Smooth muscle cell (in vitro differentiated cells): Measurements from ENCODE around the gene TOR1A. TPM values are rescaled to one million over a fixed set of nuclear protein-coding genes. Genes with fewer than 3 reads are reported as not detected.

ENCODE experiments used
- DNase-seq: peaks from one replicate; lab custom pipeline; 2025; ENCODE audit not compliant: unreplicated experiment; lab: John Stamatoyannopoulos, UW
- H2AFZ ChIP-seq: fragments of 200-600 bp; sonication (generic); 2 replicates; pipeline ENCODE4 v1.6.0; 2016; ENCODE audit warnings: antibody characterized with exemption, low read depth, mild to moderate bottlenecking
- H3F3A ChIP-seq: fragments of 200-600 bp; sonication (generic); 2 replicates; pipeline ENCODE4 v1.6.0; 2017; ENCODE audit warnings: antibody characterized with exemption, low read depth
- H3K27ac ChIP-seq: fragments of 200-600 bp; sonication (generic); 2 replicates; pipeline ENCODE4 v1.5.1; 2016; ENCODE audit warnings: low read depth, mild to moderate bottlenecking
- H3K27me3 ChIP-seq: fragments of 200-600 bp; sonication (generic); 2 replicates; pipeline ENCODE4 v1.6.1; 2016; ENCODE audit warnings: low read depth, mild to moderate bottlenecking
- H3K36me3 ChIP-seq: fragments of 200-600 bp; sonication (generic); 2 replicates; pipeline ENCODE4 v1.5.1; 2016; ENCODE audit warnings: low read depth
- H3K4me1 ChIP-seq: fragments of 200-600 bp; sonication (generic); 2 replicates; pipeline ENCODE4 v1.5.1; 2016; ENCODE audit warnings: low read depth
- H3K4me2 ChIP-seq: fragments of 200-600 bp; sonication (generic); 2 replicates; pipeline ENCODE4 v1.6.0; 2016; ENCODE audit warnings: mild to moderate bottlenecking
- H3K4me3 ChIP-seq: fragments of 200-600 bp; sonication (generic); 2 replicates; pipeline ENCODE4 v1.5.1; 2016; ENCODE audit warnings: mild to moderate bottlenecking
- H3K79me2 ChIP-seq: fragments of 200-600 bp; sonication (generic); 2 replicates; pipeline ENCODE4 v1.6.0; 2016; ENCODE audit warnings: low read depth, mild to moderate bottlenecking
- H3K9ac ChIP-seq: fragments of 200-600 bp; sonication (generic); 2 replicates; pipeline ENCODE4 v1.6.0; 2016; ENCODE audit warnings: low read depth
- H3K9me3 ChIP-seq: fragments of 200-600 bp; sonication (generic); replicated peaks from 2 replicates; pipeline ENCODE4 v1.5.1; 2016; ENCODE audit warnings: low read depth
- H4K20me1 ChIP-seq: fragments of 200-600 bp; sonication (generic); 2 replicates; pipeline ENCODE4 v1.6.0; 2016; ENCODE audit warnings: low read depth
- WGBS: methylation state at CpG from one replicate; pipeline ENCODE4 v1.1.7; 2016; ENCODE audit warnings: low lambda C conversion rate; 5-methylcytosine and 5-hydroxymethylcytosine counted together
- polyA plus RNA-seq: library from polyadenylated mRNA; unstranded; fragments of >200 nt; fragmentation: Nextera tagmentation; extraction: Ambion mirVana; gene quantifications from 2 replicates; pipeline ENCODE4 v1.2.1, GENCODE V29; 2016
- total RNA-seq: library from RNA; depleted of rRNA; stranded (reverse); fragments of >200 nt; gene quantifications from 2 replicates; pipeline ENCODE4 v1.2.3, GENCODE V29; 2014
- TF ChIP-seq, protein P1 (sequence below): fragments of 200-600 bp; sonication (generic); IDR thresholded peaks from 2 replicates; pipeline ENCODE4 v1.5.1; 2017; ENCODE audit warnings: borderline replicate concordance, mild to moderate bottlenecking, antibody characterized with exemption; ENCODE audit not compliant: insufficient read depth, poor library complexity, severe bottlenecking

The TOR1A gene
- total and polyA plus RNA-seq, 2 experiments from 2014 or later: 38.5 to 46.1 TPM

DNA sequence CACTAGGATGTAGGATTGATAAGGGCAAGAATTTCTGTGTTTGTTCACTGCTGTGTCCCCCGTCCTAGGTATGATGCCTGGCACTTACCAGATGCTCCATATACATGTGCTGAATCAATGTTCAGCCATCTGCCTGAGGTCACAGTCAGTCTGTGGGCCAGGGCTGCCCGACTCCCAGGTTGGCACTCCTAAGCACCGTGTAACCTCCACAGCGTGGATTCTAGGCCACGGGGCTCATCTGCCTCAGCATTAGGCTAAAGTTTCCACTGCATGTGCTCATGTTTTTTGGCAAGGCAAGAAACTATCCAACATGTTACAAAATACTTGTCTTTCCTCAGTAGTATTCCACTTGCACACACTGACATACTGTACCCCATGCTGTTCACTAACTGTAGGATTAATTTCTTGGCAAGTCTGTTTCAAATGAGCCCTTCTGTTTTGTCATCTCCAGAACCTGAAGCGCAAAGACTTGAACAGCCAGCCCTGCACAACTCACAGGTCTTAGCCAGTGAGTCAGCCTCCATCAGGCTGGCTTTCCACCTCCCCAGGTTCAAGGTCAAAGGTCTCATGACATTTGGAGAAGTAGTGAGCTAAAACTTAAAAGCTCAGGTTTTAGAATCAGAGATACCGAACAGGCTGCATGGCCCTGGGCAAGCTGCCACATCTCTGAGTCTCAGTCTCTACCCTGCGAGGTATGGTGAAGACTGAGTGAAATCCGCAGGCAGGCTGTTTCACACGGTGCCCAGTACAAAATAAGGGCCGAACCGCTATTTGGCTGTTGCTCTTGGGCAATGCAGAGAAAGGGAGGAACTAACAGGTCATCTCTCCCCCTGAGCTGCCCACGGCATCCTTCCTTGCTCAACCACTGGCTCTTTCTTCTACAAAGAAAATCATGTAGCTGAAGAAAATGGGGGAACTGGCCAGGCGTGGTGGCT, 7.2 kb downstream of the TOR1A start:
- H3K27ac ChIP-seq: no peak overlapping the region
- no peak for DNase-seq
- H3K79me2 ChIP-seq: peaks cover 6% of the 10 kb centered on the region
- 94% methylated on average over 14 of the region's 14 CpGs for WGBS
- H3K4me3 ChIP-seq: no peak overlapping the region
- no peaks in the 10 kb centered on the region for H3K27me3 ChIP-seq
- H3K9me3 ChIP-seq: no peaks in the 10 kb centered on the region
- H3K9ac ChIP-seq: no peak overlapping the region
- no peak overlapping the region for H2AFZ ChIP-seq
- no peaks in the 10 kb centered on the region for H4K20me1 ChIP-seq
- H3K4me2 ChIP-seq: no peak overlapping the region
- no peaks in the 10 kb centered on the region for H3K36me3 ChIP-seq
- H3K4me1 ChIP-seq: no peaks in the 10 kb centered on the region
- TF ChIP-seq, protein P1, sequence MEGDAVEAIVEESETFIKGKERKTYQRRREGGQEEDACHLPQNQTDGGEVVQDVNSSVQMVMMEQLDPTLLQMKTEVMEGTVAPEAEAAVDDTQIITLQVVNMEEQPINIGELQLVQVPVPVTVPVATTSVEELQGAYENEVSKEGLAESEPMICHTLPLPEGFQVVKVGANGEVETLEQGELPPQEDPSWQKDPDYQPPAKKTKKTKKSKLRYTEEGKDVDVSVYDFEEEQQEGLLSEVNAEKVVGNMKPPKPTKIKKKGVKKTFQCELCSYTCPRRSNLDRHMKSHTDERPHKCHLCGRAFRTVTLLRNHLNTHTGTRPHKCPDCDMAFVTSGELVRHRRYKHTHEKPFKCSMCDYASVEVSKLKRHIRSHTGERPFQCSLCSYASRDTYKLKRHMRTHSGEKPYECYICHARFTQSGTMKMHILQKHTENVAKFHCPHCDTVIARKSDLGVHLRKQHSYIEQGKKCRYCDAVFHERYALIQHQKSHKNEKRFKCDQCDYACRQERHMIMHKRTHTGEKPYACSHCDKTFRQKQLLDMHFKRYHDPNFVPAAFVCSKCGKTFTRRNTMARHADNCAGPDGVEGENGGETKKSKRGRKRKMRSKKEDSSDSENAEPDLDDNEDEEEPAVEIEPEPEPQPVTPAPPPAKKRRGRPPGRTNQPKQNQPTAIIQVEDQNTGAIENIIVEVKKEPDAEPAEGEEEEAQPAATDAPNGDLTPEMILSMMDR: no peak
- no peaks in the 10 kb centered on the region for H3F3A ChIP-seq

DNA sequence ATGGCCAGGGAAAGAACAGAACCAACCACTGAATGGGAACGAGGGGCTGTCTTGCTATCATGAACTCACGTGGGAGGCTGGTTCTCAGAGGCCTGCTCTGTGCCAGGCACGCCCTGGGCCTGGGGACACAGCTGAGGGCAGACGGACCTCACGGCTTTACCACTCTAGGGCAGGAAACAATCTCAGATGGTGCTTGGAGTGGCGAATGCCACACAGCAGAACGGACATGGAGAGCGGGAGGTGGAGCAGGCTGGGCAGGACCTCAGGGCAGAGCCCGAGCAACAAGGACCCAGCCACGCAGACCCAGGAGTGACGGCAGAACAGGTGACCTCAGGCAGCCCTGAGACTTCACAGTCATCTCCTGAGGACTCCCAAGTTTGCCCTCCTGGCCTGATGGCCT, 8.7 kb downstream of the TOR1A start:
- Histone ChIP-seq H3K4me3 (no peak overlapping the region), H4K20me1 (peaks cover 5% of the 10 kb centered on the region), H3K9ac (no peak overlapping the region), H2AFZ (no peak overlapping the region), H3F3A (no peaks in the 10 kb centered on the region), H3K4me1 (no peaks in the 10 kb centered on the region), H3K36me3 (no peaks in the 10 kb centered on the region), H3K27me3 (no peaks in the 10 kb centered on the region), H3K27ac (no peak overlapping the region), H3K9me3 (no peaks in the 10 kb centered on the region), H3K79me2 (no peaks in the 10 kb centered on the region), H3K4me2 (no peak overlapping the region)
- TF ChIP-seq, protein P1: no peak
- 93% methylated on average over 11 of the region's 11 CpGs for WGBS
- no peak for DNase-seq

DNA sequence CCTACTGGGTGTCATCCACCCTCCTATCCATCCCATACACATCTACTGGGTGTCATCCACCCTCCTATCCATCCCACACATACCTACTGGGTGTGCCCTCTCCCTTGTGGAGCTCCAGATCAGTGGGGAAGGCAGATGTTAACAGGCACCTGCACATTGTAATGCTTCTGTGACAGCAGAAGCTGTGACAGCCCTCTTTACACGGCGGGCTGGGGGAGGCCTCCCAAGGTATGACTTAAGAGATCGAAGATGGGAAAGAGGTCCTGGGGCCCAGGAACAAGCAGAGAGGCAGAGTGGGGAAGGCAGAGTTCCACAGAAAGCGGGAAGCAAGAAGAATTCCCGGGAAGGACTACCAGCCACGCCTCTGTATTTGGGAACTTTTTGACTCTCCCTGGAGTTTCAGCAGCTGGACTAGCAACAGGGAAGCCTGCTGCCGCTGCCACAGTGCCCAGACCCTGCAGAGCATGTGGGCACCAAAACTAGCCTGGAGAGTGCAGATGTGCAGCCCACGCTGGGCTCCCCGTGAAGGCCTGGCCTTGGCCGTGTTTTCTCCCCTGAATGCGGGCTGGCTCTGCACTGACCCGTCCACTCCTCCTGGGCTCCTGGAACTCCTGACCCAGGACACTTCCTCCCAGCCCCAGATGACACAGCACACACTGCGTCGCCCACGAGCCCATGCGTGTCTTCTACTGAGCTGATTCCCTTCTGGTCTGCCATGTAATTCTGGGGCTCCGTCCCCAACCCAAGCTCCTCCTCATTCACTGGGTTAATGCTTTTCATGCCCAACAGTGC, 9.3 kb downstream of the TOR1A start:
- Histone ChIP-seq H3K9ac (no peak overlapping the region), H4K20me1 (peaks cover 6% of the 10 kb centered on the region)
- TF ChIP-seq, protein P1: no peak

More for the DNA sequence above, 9.3 kb downstream of the TOR1A start:
- H3K79me2 ChIP-seq: no peaks in the 10 kb centered on the region
- no peaks in the 10 kb centered on the region for H3F3A ChIP-seq
- H3K4me3 ChIP-seq: no peak overlapping the region
- H2AFZ ChIP-seq: no peak overlapping the region
- no peaks in the 10 kb centered on the region for H3K9me3 ChIP-seq
- H3K27me3 ChIP-seq: no peaks in the 10 kb centered on the region
- WGBS: 97% methylated on average over 17 of the region's 17 CpGs
- no peaks in the 10 kb centered on the region for H3K4me1 ChIP-seq
- H3K27ac ChIP-seq: no peak overlapping the region
- H3K4me2 ChIP-seq: no peak overlapping the region
- H3K36me3 ChIP-seq: no peaks in the 10 kb centered on the region
- no peak for DNase-seq
